ENCODE results near the gene L3MBTL1. TPM values are rescaled to one million over a fixed set of nuclear protein-coding genes. Genes with fewer than 3 reads are reported as not detected.

Gene L3MBTL1
- total RNA-seq, 1 donor from 2014 or later, result 22.4 TPM

GRCh38 chr20:43467589-43467988, 39.9 kb upstream of the L3MBTL1 start:
- Mint-ChIP-seq H3K4me1 (peaks cover 11% of the 10 kb centered on the region), H3K27ac (ENCODE audit: unreplicated experiment) (no peak overlapping the region), H3K9me3 (no peaks in the 10 kb centered on the region), H3K27me3 (ENCODE audit: low read depth) (peaks cover 3% of the 10 kb centered on the region), H3K36me3 (ENCODE audit: low read depth) (peaks cover 30% of the 10 kb centered on the region), H3K4me3 (no peak overlapping the region)
- DNase-seq (ENCODE audit: low read depth, low spot score), result no peak
- TF ChIP-seq CTCF (conservative IDR thresholded peaks at IDR 0.05), result no peak

GRCh38 chr20:43472671-43473380, 34.7 kb upstream of the L3MBTL1 start:
- no peak for DNase-seq (ENCODE audit: low read depth, low spot score)
- Mint-ChIP-seq H3K4me3 (no peak overlapping the region), H3K27me3 (ENCODE audit: low read depth) (peaks cover 11% of the 10 kb centered on the region), H3K4me1 (no peaks in the 10 kb centered on the region), H3K9me3 (no peaks in the 10 kb centered on the region), H3K27ac (ENCODE audit: unreplicated experiment) (no peak overlapping the region), H3K36me3 (ENCODE audit: low read depth) (peaks cover 4% of the 10 kb centered on the region)
- no peak for TF ChIP-seq CTCF (conservative IDR thresholded peaks at IDR 0.05)

GRCh38 chr20:43473381-43473704, 34.2 kb upstream of the L3MBTL1 start:
- peaks cover 11% of the 10 kb centered on the region for H3K27me3 Mint-ChIP-seq (ENCODE audit: low read depth)
- H3K4me3 Mint-ChIP-seq, result no peak overlapping the region
- TF ChIP-seq CTCF (conservative IDR thresholded peaks at IDR 0.05), result no peak
- peaks cover 4% of the 10 kb centered on the region for H3K36me3 Mint-ChIP-seq (ENCODE audit: low read depth)
- no peaks in the 10 kb centered on the region for H3K4me1 Mint-ChIP-seq
- no peak overlapping the region for H3K27ac Mint-ChIP-seq (ENCODE audit: unreplicated experiment)
- H3K9me3 Mint-ChIP-seq, result no peaks in the 10 kb centered on the region
- no peak for DNase-seq (ENCODE audit: low read depth, low spot score)

GRCh38 chr20:43477193-43477592, 30.3 kb upstream of the L3MBTL1 start:
- TF ChIP-seq CTCF (conservative IDR thresholded peaks at IDR 0.05), result no peak
- Mint-ChIP-seq H3K27me3 (ENCODE audit: low read depth) (peaks cover 23% of the 10 kb centered on the region), H3K9me3 (no peaks in the 10 kb centered on the region), H3K4me1 (no peaks in the 10 kb centered on the region), H3K27ac (ENCODE audit: unreplicated experiment) (no peak overlapping the region), H3K36me3 (ENCODE audit: low read depth) (no peaks in the 10 kb centered on the region), H3K4me3 (no peak overlapping the region)
- DNase-seq (ENCODE audit: low read depth, low spot score), result no peak

- Mint-ChIP-seq H3K36me3 (ENCODE audit: low read depth) (no peaks in the 10 kb centered on the region), H3K27ac (ENCODE audit: unreplicated experiment) (no peak overlapping the region), H3K4me1 (no peaks in the 10 kb centered on the region), H3K27me3 (ENCODE audit: low read depth) (peaks cover 23% of the 10 kb centered on the region), H3K9me3 (no peaks in the 10 kb centered on the region), H3K4me3 (no peak overlapping the region)
- no peak for DNase-seq (ENCODE audit: low read depth, low spot score)
- no peak for TF ChIP-seq CTCF (conservative IDR thresholded peaks at IDR 0.05)
Observed at GRCh38 chr20:43477619-43478018, 29.9 kb upstream of the L3MBTL1 start.
